H1 (cell line): ENCODE data around the gene PLD3. TPM values are rescaled to one million over a fixed set of nuclear protein-coding genes. Genes with fewer than 3 reads are reported as not detected.
A peak's percentile ranks its signal among the peaks of the same experiment; 100 is the strongest.

ENCODE experiments used
- CTCF ChIA-PET: fragments of 300-600 bp; sonication (Branson Sonifier 250); formaldehyde crosslinking; loops from one replicate; lab custom pipeline; 2021; ENCODE audit not compliant: partially characterized antibody; lab: Charles Lee
- POLR2A ChIA-PET: fragments of 300-600 bp; sonication (Branson Sonifier 250); formaldehyde crosslinking; loops from one replicate; lab custom pipeline; 2021; ENCODE audit warnings: inconsistent platforms; ENCODE audit not compliant: partially characterized antibody; lab: Charles Lee
- DNase-seq, 2 experiments: peaks; one replicate each; pipeline versions ENCODE4 v3.0.0 to v3.0.0-alpha.2; 2010 to 2022; ENCODE audit warnings: low spot score in 2 of 2, low read depth in 1 of 2, mixed read lengths in 1 of 2
- FAIRE-seq: peaks from 2 replicates; lab custom pipeline; 2011; peaks lifted over from hg19 to GRCh38; lab: Jason Lieb, UNC
- H2AFZ ChIP-seq: 2 replicates; pipeline ENCODE4 v1.8.1; 2012; ENCODE audit warnings: low read length, inconsistent platforms
- H2AK5ac ChIP-seq: 2 replicates; pipeline ENCODE4 v1.6.1; 2013; ENCODE audit warnings: low read depth, low read length
- H2BK120ac ChIP-seq: replicated peaks from 2 replicates; pipeline ENCODE3; 2013; ENCODE audit warnings: low read depth, low read length, inconsistent platforms
- H2BK12ac ChIP-seq: 2 replicates; pipeline ENCODE4 v1.6.1; 2013; ENCODE audit warnings: low read depth, low read length
- H2BK15ac ChIP-seq: 2 replicates; pipeline ENCODE4 v1.6.1; 2013; ENCODE audit warnings: low read length
- H2BK20ac ChIP-seq: 2 replicates; pipeline ENCODE4 v1.6.1; 2013; ENCODE audit warnings: low read length
- H2BK5ac ChIP-seq: 2 replicates; pipeline ENCODE4 v1.6.1; 2013; ENCODE audit warnings: low read depth, low read length
- H3K14ac ChIP-seq: 2 replicates; pipeline ENCODE4 v1.6.1; 2013; ENCODE audit warnings: inconsistent platforms; ENCODE audit not compliant: insufficient read length
- H3K18ac ChIP-seq: 2 replicates; pipeline ENCODE4 v1.6.1; 2013; ENCODE audit warnings: low read length; ENCODE audit errors: extremely low read depth
- H3K23ac ChIP-seq: 2 replicates; pipeline ENCODE4 v1.6.1; 2013; ENCODE audit warnings: inconsistent platforms; ENCODE audit not compliant: insufficient read length
- H3K23me2 ChIP-seq: 2 replicates; pipeline ENCODE4 v1.6.1; 2013; ENCODE audit warnings: low read depth, low read length
- H3K27ac ChIP-seq: 2 replicates; pipeline ENCODE4 v1.6.1; 2011; ENCODE audit warnings: low read depth, low read length, inconsistent platforms
- H3K27me3 ChIP-seq, 4 experiments: replicated peaks in 1 of 4; 1 replicate in 1 of 4; 2 replicates in 3 of 4; pipeline versions ENCODE4 v1.6.1 to v1.8.1; 2011 to 2013; ENCODE audit warnings: low read length in 3 of 4, mild to moderate bottlenecking in 3 of 4, inconsistent platforms in 2 of 4, mixed read lengths in 2 of 4, moderate library complexity in 1 of 4; ENCODE audit not compliant: control insufficient read depth in 3 of 4, insufficient read depth in 3 of 4; ENCODE audit errors: extremely low read depth in 1 of 4
- H3K36me3 ChIP-seq, 4 experiments: 2 replicates each; pipeline versions ENCODE4 v1.6.1 to v1.8.1; 2011 to 2013; ENCODE audit warnings: mild to moderate bottlenecking in 4 of 4, low read length in 3 of 4, moderate library complexity in 2 of 4, control low read depth in 1 of 4, inconsistent platforms in 1 of 4; ENCODE audit not compliant: insufficient read depth in 4 of 4, control insufficient read depth in 2 of 4
- H3K4ac ChIP-seq: replicated peaks from 2 replicates; pipeline ENCODE3; 2013; ENCODE audit warnings: low read length, low read depth, mixed read lengths, inconsistent platforms; ENCODE audit not compliant: insufficient read length
- H3K4me1 ChIP-seq, 4 experiments: replicated peaks in 1 of 4; 1 replicate in 1 of 4; 2 replicates in 3 of 4; pipeline versions ENCODE4 v1.6.1 to v1.8.1; 2011 to 2013; ENCODE audit warnings: low read length in 3 of 4, inconsistent platforms in 2 of 4, mixed read lengths in 1 of 4; ENCODE audit not compliant: insufficient read depth in 4 of 4, control insufficient read depth in 3 of 4
- H3K4me2 ChIP-seq, 2 experiments: 2 replicates each; pipeline versions ENCODE4 v1.6.1 to v1.8.1; 2011 to 2013; ENCODE audit warnings: low read depth in 2 of 2, low read length in 2 of 2, control low read depth in 1 of 2, inconsistent platforms in 1 of 2, mild to moderate bottlenecking in 1 of 2; ENCODE audit not compliant: insufficient read depth in 1 of 2
- H3K4me3 ChIP-seq, 4 experiments: fragments of 200-600, 300-600 bp in 1 of 4; sonication (generic), shearing (Covaris generic), sonication (Bioruptor Twin) in 1 of 4; 2 replicates each; pipeline versions ENCODE4 v1.5.1 to v1.8.1; 2011 to 2016; ENCODE audit warnings: low read length in 4 of 4, low read depth in 3 of 4, control low read depth in 2 of 4, inconsistent platforms in 2 of 4, mild to moderate bottlenecking in 2 of 4, mixed read lengths in 1 of 4, moderate library complexity in 1 of 4; ENCODE audit not compliant: insufficient read depth in 2 of 4; ENCODE audit errors: extremely low read depth in 1 of 4
- H3K56ac ChIP-seq: replicated peaks from 2 replicates; pipeline ENCODE3; 2013; ENCODE audit warnings: low read depth, mild to moderate bottlenecking, mixed read lengths, low read length, inconsistent platforms; ENCODE audit not compliant: insufficient read length
- H3K79me1 ChIP-seq: 2 replicates; pipeline ENCODE4 v1.6.1; 2013; ENCODE audit warnings: low read depth, low read length, control low read depth
- H3K79me2 ChIP-seq, 2 experiments: 2 replicates each; pipeline versions ENCODE4 v1.6.1 to v1.8.1; 2012 to 2013; ENCODE audit warnings: low read length in 2 of 2, mild to moderate bottlenecking in 2 of 2, inconsistent platforms in 1 of 2; ENCODE audit not compliant: insufficient read depth in 2 of 2, control insufficient read depth in 1 of 2
- H3K9ac ChIP-seq, 4 experiments: replicated peaks in 1 of 4; 1 replicate in 1 of 4; 2 replicates in 3 of 4; pipeline versions ENCODE4 v1.6.1 to v1.8.1; 2011 to 2013; ENCODE audit warnings: low read depth in 3 of 4, low read length in 3 of 4, control low read depth in 2 of 4, mild to moderate bottlenecking in 2 of 4, moderate library complexity in 2 of 4, inconsistent platforms in 1 of 4; ENCODE audit errors: extremely low read depth in 1 of 4
- H3K9me3 ChIP-seq, 2 experiments: 2 replicates each; pipeline versions ENCODE4 v1.6.1 to v1.8.1; 2012 to 2013; ENCODE audit warnings: mild to moderate bottlenecking in 2 of 2, moderate library complexity in 2 of 2, control low read depth in 1 of 2, inconsistent platforms in 1 of 2, low read depth in 1 of 2, low read length in 1 of 2, mixed read lengths in 1 of 2; ENCODE audit not compliant: insufficient read depth in 2 of 2
- H4K20me1 ChIP-seq, 2 experiments: replicated peaks in 1 of 2; 2 replicates each; pipeline versions ENCODE3 to v1.8.1; 2011 to 2013; ENCODE audit warnings: inconsistent platforms in 2 of 2, low read length in 2 of 2, mild to moderate bottlenecking in 1 of 2; ENCODE audit not compliant: insufficient read depth in 2 of 2, control insufficient read depth in 1 of 2
- H4K5ac ChIP-seq: 2 replicates; pipeline ENCODE4 v1.6.1; 2013; ENCODE audit warnings: low read length, low read depth, mixed read lengths, inconsistent platforms; ENCODE audit not compliant: insufficient read length
- H4K8ac ChIP-seq: 2 replicates; pipeline ENCODE4 v1.8.0; 2013; ENCODE audit warnings: mild to moderate bottlenecking, moderate library complexity, low read length, inconsistent platforms; ENCODE audit not compliant: insufficient read depth; ENCODE audit errors: extremely low read depth
- H4K91ac ChIP-seq: replicated peaks from 2 replicates; pipeline ENCODE3; 2013; ENCODE audit warnings: low read length, mixed read lengths, inconsistent platforms; ENCODE audit not compliant: insufficient read length
- CBX8 ChIP-seq: fragments of 300-800, 300-1000 bp; sonication (generic); IDR thresholded peaks from 2 replicates; pipeline ENCODE4 v1.7.1; 2016; ENCODE audit warnings: low read depth, low read length, borderline replicate concordance
- CREB1 ChIP-seq: IDR thresholded peaks from 2 replicates; pipeline ENCODE4 v1.6.1; 2012; ENCODE audit warnings: inconsistent platforms
- KDM5A ChIP-seq: fragments of 200-600 bp; IDR thresholded peaks from 2 replicates; pipeline ENCODE4 v1.7.1; 2012; ENCODE audit warnings: mild to moderate bottlenecking, low read length, inconsistent platforms, mixed read lengths
- POLR2AphosphoS5 ChIP-seq: IDR thresholded peaks from 2 replicates; pipeline ENCODE4 v1.6.1; 2011; ENCODE audit warnings: low read depth, low read length
- RAD21 ChIP-seq, 2 experiments: IDR thresholded peaks in 1 of 2; conservative IDR thresholded peaks in 1 of 2; 2 replicates each; pipeline ENCODE4 v1.6.1; 2011; ENCODE audit warnings: low read depth in 2 of 2, low read length in 2 of 2, improper control_type of control experiment in 1 of 2, inconsistent platforms in 1 of 2, mild to moderate bottlenecking in 1 of 2, moderate library complexity in 1 of 2
- SIRT6 ChIP-seq: IDR thresholded peaks from one replicate; pipeline ENCODE4 v1.7.1; 2012; ENCODE audit warnings: low read length, inconsistent platforms
- ZNF274 ChIP-seq: IDR thresholded peaks from 2 replicates; pipeline ENCODE4 v1.7.0; 2012; ENCODE audit warnings: low read length, borderline replicate concordance; ENCODE audit errors: extremely low read depth
- WGBS, 2 experiments: shearing (Covaris generic) in 1 of 2; methylation state at CpG; one replicate each; pipeline versions ENCODE4 v1.1.6 to v1.1.7; 2013 to 2015; ENCODE audit warnings: low lambda C conversion rate in 2 of 2, mixed read lengths in 2 of 2, inconsistent platforms in 1 of 2, low coverage in 1 of 2, missing lambda C conversion rate in 1 of 2; ENCODE audit not compliant: insufficient replicate concordance in 2 of 2, insufficient coverage in 1 of 2, insufficient read length in 1 of 2; ENCODE audit errors: extremely low coverage in 1 of 2, missing lambda C conversion rate in 1 of 2; 5-methylcytosine and 5-hydroxymethylcytosine counted together
- polyA plus RNA-seq, 7 experiments: library from polyadenylated mRNA; depleted of rRNA in 3 of 7; stranded (reverse) in 5 of 7; unstranded in 2 of 7; fragments of >200 nt in 5 of 7; fragments of 200-250 nt in 2 of 7; gene quantifications; 1 replicate in 5 of 7; 2 replicates in 1 of 7; 4 replicates in 1 of 7; pipeline versions ENCODE4 v1.2.1 to v1.2.3, GENCODE V29; 2011 to 2013; ENCODE audit warnings: missing spikeins in 2 of 7, mixed read lengths in 2 of 7
- total RNA-seq: library from RNA; stranded (reverse); fragmentation: NEBNext Ultra II Directional; extraction: Animal tissue kit (Norgen Biotek cat#: 25700); gene quantifications from 2 replicates; pipeline ENCODE4 v1.2.1, GENCODE V29; 2021
- TF ChIP-seq, protein P1 (sequence below), 3 experiments: IDR thresholded peaks; 1 replicate in 2 of 3; 2 replicates in 1 of 3; pipeline versions ENCODE4 v1.5.1 to v1.6.1; 2011; ENCODE audit warnings: low read length in 3 of 3, mild to moderate bottlenecking in 3 of 3, inconsistent platforms in 2 of 3, low read depth in 1 of 3, moderate library complexity in 1 of 3; ENCODE audit not compliant: insufficient read depth in 1 of 3; ENCODE audit errors: control extremely low read depth in 1 of 3

PLD3 gene
- total and polyA plus RNA-seq, 2 of the 8 experiments (the other 6 are each of a cell fraction or from before 2014, with no cell fraction given) = 180 to 543 TPM

DNA sequence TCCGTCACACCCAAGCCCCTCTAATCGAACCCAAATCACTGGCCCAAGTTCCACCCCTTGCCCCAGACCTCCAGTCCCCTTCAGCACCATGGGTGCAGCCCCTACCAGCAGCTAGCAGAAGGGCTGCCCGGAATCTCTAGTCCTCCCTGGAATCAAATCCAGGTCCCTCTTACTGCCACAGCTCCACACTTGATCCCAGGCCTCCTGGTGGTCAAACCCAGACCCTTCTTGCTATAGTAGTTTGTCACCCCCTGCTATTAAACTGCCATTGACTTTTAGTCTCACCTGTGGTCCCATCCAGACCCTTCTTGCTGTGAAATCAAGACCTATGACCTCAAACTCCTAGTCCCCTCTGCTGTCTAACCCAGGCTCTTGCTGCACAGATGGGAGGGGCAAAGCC lies 32.8 kb downstream of the PLD3 start:
- TF ChIP-seq, protein P1, sequence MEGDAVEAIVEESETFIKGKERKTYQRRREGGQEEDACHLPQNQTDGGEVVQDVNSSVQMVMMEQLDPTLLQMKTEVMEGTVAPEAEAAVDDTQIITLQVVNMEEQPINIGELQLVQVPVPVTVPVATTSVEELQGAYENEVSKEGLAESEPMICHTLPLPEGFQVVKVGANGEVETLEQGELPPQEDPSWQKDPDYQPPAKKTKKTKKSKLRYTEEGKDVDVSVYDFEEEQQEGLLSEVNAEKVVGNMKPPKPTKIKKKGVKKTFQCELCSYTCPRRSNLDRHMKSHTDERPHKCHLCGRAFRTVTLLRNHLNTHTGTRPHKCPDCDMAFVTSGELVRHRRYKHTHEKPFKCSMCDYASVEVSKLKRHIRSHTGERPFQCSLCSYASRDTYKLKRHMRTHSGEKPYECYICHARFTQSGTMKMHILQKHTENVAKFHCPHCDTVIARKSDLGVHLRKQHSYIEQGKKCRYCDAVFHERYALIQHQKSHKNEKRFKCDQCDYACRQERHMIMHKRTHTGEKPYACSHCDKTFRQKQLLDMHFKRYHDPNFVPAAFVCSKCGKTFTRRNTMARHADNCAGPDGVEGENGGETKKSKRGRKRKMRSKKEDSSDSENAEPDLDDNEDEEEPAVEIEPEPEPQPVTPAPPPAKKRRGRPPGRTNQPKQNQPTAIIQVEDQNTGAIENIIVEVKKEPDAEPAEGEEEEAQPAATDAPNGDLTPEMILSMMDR (IDR thresholded peaks at IDR 0.05; ENCODE audit: control extremely low read depth in 1 of 3, insufficient read depth in 1 of 3, low read depth in 1 of 3, low read length in 3 of 3) = peak; percentile 15 to 50 (median 29)
- no peak for TF ChIP-seq CBX8
- no peak for TF ChIP-seq POLR2AphosphoS5
- no peak for TF ChIP-seq KDM5A
- no peak for TF ChIP-seq CREB1
- TF ChIP-seq ZNF274 = no peak
- no peak for TF ChIP-seq SIRT6
- peak; percentile 11 to 44; a peak in 2 of 4 replicates for TF ChIP-seq RAD21 (IDR thresholded peaks at IDR 0.05 in 1 of 2, conservative IDR thresholded peaks at IDR 0.05 in 1 of 2; ENCODE audit: low read depth in 2 of 2, low read length in 2 of 2)
- Histone ChIP-seq H3K36me3 (peaks cover 6 to 20% (median 12%) of the 10 kb centered on the region in 4 experiments; a peak in 7 of 8 replicates), H2BK15ac (no peak overlapping the region), H3K23ac (no peak overlapping the region), H2AFZ (no peak overlapping the region), H2BK5ac (no peak overlapping the region), H2BK12ac (no peak overlapping the region), H3K4me1 (peaks cover 0 to 4% (median 0%) of the 10 kb centered on the region in 4 experiments; a peak in 2 of 7 replicates), H3K79me1 (no peaks in the 10 kb centered on the region), H3K79me2 (no peaks in the 10 kb centered on the region), H2AK5ac (no peak overlapping the region), H3K56ac (no peak overlapping the region), H4K20me1 (peaks cover 0 to 12% of the 10 kb centered on the region in 2 experiments), H2BK20ac (no peak overlapping the region), H3K18ac (no peak overlapping the region), H3K9me3 (no peaks in the 10 kb centered on the region), H3K14ac (no peak overlapping the region), H4K91ac (no peak overlapping the region), H3K23me2 (no peaks in the 10 kb centered on the region), H3K4me3 (no peak overlapping the region), H3K27ac (no peak overlapping the region), H3K4me2 (no peak overlapping the region), H3K27me3 (no peaks in the 10 kb centered on the region), H4K5ac (no peak overlapping the region), H2BK120ac (no peak overlapping the region), H4K8ac (no peak overlapping the region), H3K9ac (no peak overlapping the region), H3K4ac (no peak overlapping the region)
- ChIA-PET POLR2A (interaction anchor here (0.6 to 4.1 kb wide), 12 partner anchors 9 to 132 kb away, joined by 3 to 25 read pairs (median 3); partner anchors contain the start of genes C19orf47 and PLD3), CTCF (interaction anchor here (0.8 to 4.2 kb wide), 7 partner anchors 11 to 76 kb away, joined by 3 to 19 read pairs (median 5); no protein-coding TSS in a partner anchor)
- WGBS, 2 experiments = 94% methylated on average over 3 of the region's 3 CpGs; no CpG with 5 or more reads in 1 of the 2 experiments
- FAIRE-seq = no peak
- DNase-seq = no peak
